SK-N-SH (cell line): ENCODE data around the gene ACOXL. TPM values are rescaled to one million over a fixed set of nuclear protein-coding genes. Genes with fewer than 3 reads are reported as not detected.

Experiments
- CTCF ChIA-PET: fragments of 300-600, 350-600 bp; formaldehyde crosslinking; extraction: SDS; loops from one replicate; lab custom pipeline; 2021; lab: Yijun Ruan, JAX
- POLR2A ChIA-PET: fragments of 350-600 bp; sonication (Branson Sonifier 250); formaldehyde crosslinking; extraction: SDS; loops from one replicate; lab custom pipeline; 2020; ENCODE audit warnings: antibody characterized with exemption, inconsistent platforms; lab: Yijun Ruan, JAX
- DNase-seq: peaks from one replicate; pipeline ENCODE4 v3.0.0; 2012
- H2AFZ ChIP-seq: fragments of 200-600 bp; sonication (generic); 2 replicates; pipeline ENCODE4 v1.8.1; 2016; ENCODE audit warnings: antibody characterized with exemption, mild to moderate bottlenecking, low read depth
- H3F3A ChIP-seq: fragments of 200-600 bp; sonication (generic); replicated peaks from 2 replicates; pipeline ENCODE3; 2016; ENCODE audit warnings: antibody characterized with exemption, mild to moderate bottlenecking; ENCODE audit not compliant: insufficient read depth
- H3K27ac ChIP-seq, 2 experiments: fragments of 200-500 bp in 1 of 2; fragments of 200-600 bp in 1 of 2; sonication (Bioruptor generic) in 1 of 2; sonication (generic), shearing (Covaris generic) in 1 of 2; 2 replicates each; pipeline versions ENCODE4 v1.5.1 to v1.6.1; 2014 to 2016; ENCODE audit warnings: low read depth in 2 of 2, inconsistent platforms in 1 of 2, low read length in 1 of 2, mild to moderate bottlenecking in 1 of 2, mixed read lengths in 1 of 2
- H3K27me3 ChIP-seq: fragments of 200-600 bp; sonication (generic), shearing (Covaris generic); 2 replicates; pipeline ENCODE4 v1.6.1; 2016; ENCODE audit warnings: mixed run types; ENCODE audit not compliant: insufficient read depth
- H3K36me3 ChIP-seq, 2 experiments: fragments of 200-500 bp in 1 of 2; fragments of 200-600 bp in 1 of 2; sonication (Bioruptor generic) in 1 of 2; sonication (generic) in 1 of 2; replicated peaks in 1 of 2; 2 replicates each; pipeline versions ENCODE3 to v1.5.1; 2014 to 2016; ENCODE audit warnings: low read length in 1 of 2, mild to moderate bottlenecking in 1 of 2; ENCODE audit not compliant: insufficient read depth in 2 of 2, control insufficient read depth in 1 of 2
- H3K4me1 ChIP-seq, 2 experiments: fragments of 200-500 bp in 1 of 2; fragments of 200-600 bp in 1 of 2; sonication (Bioruptor generic) in 1 of 2; sonication (generic), shearing (Covaris generic) in 1 of 2; 2 replicates each; pipeline versions ENCODE4 v1.5.1 to v1.6.1; 2014 to 2016; ENCODE audit warnings: low read depth in 1 of 2, low read length in 1 of 2, mixed run types in 1 of 2; ENCODE audit not compliant: insufficient read depth in 2 of 2, control insufficient read depth in 1 of 2
- H3K4me2 ChIP-seq: fragments of 200-600 bp; sonication (generic), shearing (Covaris generic); 2 replicates; pipeline ENCODE4 v1.6.1; 2017; ENCODE audit warnings: mixed run types
- H3K4me3 ChIP-seq, 2 experiments: fragments of 200-500 bp in 1 of 2; fragments of 200-600 bp in 1 of 2; sonication (Bioruptor generic) in 1 of 2; sonication (generic), shearing (Covaris generic) in 1 of 2; 2 replicates each; pipeline versions ENCODE4 v1.5.1 to v1.8.1; 2014 to 2016; ENCODE audit warnings: low read depth in 2 of 2, inconsistent platforms in 1 of 2, low read length in 1 of 2, mild to moderate bottlenecking in 1 of 2, mixed read lengths in 1 of 2, moderate library complexity in 1 of 2
- H3K79me2 ChIP-seq: fragments of 200-600 bp; sonication (generic); 2 replicates; pipeline ENCODE4 v1.8.1; 2017; ENCODE audit warnings: mild to moderate bottlenecking; ENCODE audit not compliant: insufficient read depth
- H3K9ac ChIP-seq: fragments of 200-600 bp; sonication (generic); 2 replicates; pipeline ENCODE4 v1.6.1; 2017; ENCODE audit warnings: mixed run types
- H3K9me2 ChIP-seq: fragments of 200-600 bp; sonication (generic); 2 replicates; pipeline ENCODE4 v1.6.1; 2017; ENCODE audit warnings: mixed run types
- H3K9me3 ChIP-seq: fragments of 200-600 bp; sonication (generic); 2 replicates; pipeline ENCODE4 v1.6.1; 2017; ENCODE audit warnings: mixed run types, mild to moderate bottlenecking, moderate library complexity
- H4K20me1 ChIP-seq: fragments of 200-600 bp; sonication (generic); 2 replicates; pipeline ENCODE4 v1.6.1; 2017; ENCODE audit warnings: mild to moderate bottlenecking, mixed run types; ENCODE audit not compliant: insufficient read depth
- CHD2 ChIP-seq: fragments of 150-350 bp; IDR thresholded peaks from 2 replicates; pipeline ENCODE4 v1.6.1; 2018; ENCODE audit warnings: low read length; ENCODE audit not compliant: partially characterized antibody
- GABPA ChIP-seq: IDR thresholded peaks from 2 replicates; pipeline ENCODE4 v1.4.0; 2012; ENCODE audit warnings: low read depth, mild to moderate bottlenecking
- JUND ChIP-seq: IDR thresholded peaks from 2 replicates; pipeline ENCODE4 v1.4.0; 2012
- MAX ChIP-seq: IDR thresholded peaks from 2 replicates; pipeline ENCODE4 v1.4.0; 2012; ENCODE audit warnings: low read depth
- MEF2A ChIP-seq: IDR thresholded peaks from 2 replicates; pipeline ENCODE4 v1.4.0; 2012; ENCODE audit warnings: low read depth, borderline replicate concordance
- NFIC ChIP-seq: IDR thresholded peaks from 2 replicates; pipeline ENCODE4 v1.4.0; 2012; ENCODE audit warnings: borderline replicate concordance
- SMC3 ChIP-seq: IDR thresholded peaks from 2 replicates; pipeline ENCODE4 v1.6.1; 2012; ENCODE audit warnings: low read depth, low read length, improper control_type of control experiment
- YY1 ChIP-seq: IDR thresholded peaks from 2 replicates; pipeline ENCODE4 v1.4.0; 2012; ENCODE audit warnings: low read depth, mild to moderate bottlenecking
- WGBS: methylation state at CpG from one replicate; pipeline ENCODE4 v1.1.6; 2017; ENCODE audit warnings: low lambda C conversion rate; 5-methylcytosine and 5-hydroxymethylcytosine counted together
- polyA plus RNA-seq, 3 experiments: library from polyadenylated mRNA; depleted of rRNA; stranded (reverse); fragments of >200 nt; gene quantifications; 2 replicates each; pipeline ENCODE4 v1.2.3, GENCODE V29; 2012
- TF ChIP-seq, protein P1 (sequence below): IDR thresholded peaks from 2 replicates; pipeline ENCODE4 v1.4.0; 2012; ENCODE audit warnings: low read depth, borderline replicate concordance
- TF ChIP-seq, protein P2 (sequence below): IDR thresholded peaks from 2 replicates; pipeline ENCODE4 v1.6.1; 2012; ENCODE audit warnings: mild to moderate bottlenecking, low read depth, low read length, moderate library complexity

Gene ACOXL
- polyA plus RNA-seq, 1 of the 3 experiments (the other 2 are of a cell fraction): not detected

- Histone ChIP-seq H3F3A (no peaks in the 10 kb centered on the region), H3K4me1 (peaks cover 4 to 31% of the 10 kb centered on the region in 2 experiments; a peak in 2 of 4 replicates), H3K4me2 (no peak overlapping the region), H3K36me3 (peaks cover 0 to 16% of the 10 kb centered on the region in 2 experiments), H4K20me1 (no peaks in the 10 kb centered on the region; the same call in 1 of the 2 replicates), H3K4me3 (no peak overlapping the region)
- CTCF ChIA-PET: interaction anchor here (0.8 to 7.1 kb wide), 3 partner anchors 10 to 22 kb away, joined by 3 to 31 read pairs (median 3); partner anchors contain the start of gene BCL2L11
- TF ChIP-seq GABPA: no peak
- TF ChIP-seq SMC3: no peak
- TF ChIP-seq, protein P1, sequence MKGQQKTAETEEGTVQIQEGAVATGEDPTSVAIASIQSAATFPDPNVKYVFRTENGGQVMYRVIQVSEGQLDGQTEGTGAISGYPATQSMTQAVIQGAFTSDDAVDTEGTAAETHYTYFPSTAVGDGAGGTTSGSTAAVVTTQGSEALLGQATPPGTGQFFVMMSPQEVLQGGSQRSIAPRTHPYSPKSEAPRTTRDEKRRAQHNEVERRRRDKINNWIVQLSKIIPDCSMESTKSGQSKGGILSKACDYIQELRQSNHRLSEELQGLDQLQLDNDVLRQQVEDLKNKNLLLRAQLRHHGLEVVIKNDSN: no peak
- TF ChIP-seq, all 33 proteins: peak for 0
- 93% methylated on average over 10 of the region's 10 CpGs for whole genome bisulfite sequencing
- Histone ChIP-seq H3K79me2 (0 out of 2 replicates have a peak, but pooled peaks cover 1% of the 10 kb centered on the region), H3K9ac (no peak overlapping the region), H3K9me3 (no peaks in the 10 kb centered on the region), H3K27me3 (no peaks in the 10 kb centered on the region), H3K9me2 (no peaks in the 10 kb centered on the region), H3K27ac (no peak overlapping the region; a peak in 1 of 4 replicates), H2AFZ (no peak overlapping the region)
- POLR2A ChIA-PET: interaction anchor here (1.1 to 1.6 kb wide), 2 partner anchors 18 to 22 kb away, joined by 3 to 5 read pairs; partner anchors contain the start of gene BCL2L11
- DNase-seq: no peak
Measured at GRCh38 chr2:111143107-111143842, 410.9 kb downstream of the ACOXL start.

- WGBS: 94% methylated on average over 1 of the region's 1 CpG
- Histone ChIP-seq H3K27ac (peak overlapping the region in 1 of 2 experiments; percentile 28; a peak in 1 of 4 replicates), H3K27me3 (no peaks in the 10 kb centered on the region), H3K79me2 (no peaks in the 10 kb centered on the region), H3K36me3 (peaks cover 0 to 16% of the 10 kb centered on the region in 2 experiments), H3K4me1 (peaks cover 4 to 35% of the 10 kb centered on the region in 2 experiments; a peak in 2 of 4 replicates), H3K4me3 (no peak overlapping the region), H3K9ac (no peak overlapping the region), H2AFZ (no peak overlapping the region), H3K9me3 (no peaks in the 10 kb centered on the region), H3F3A (no peaks in the 10 kb centered on the region), H4K20me1 (no peaks in the 10 kb centered on the region; the same call in 1 of the 2 replicates)
- no peak for DNase-seq
- POLR2A ChIA-PET: interaction anchor here (1.1 to 1.6 kb wide), 2 partner anchors 18 to 23 kb away, joined by 3 to 5 read pairs; partner anchors contain the start of gene BCL2L11
- CTCF ChIA-PET: interaction anchor here (1.5 to 7.1 kb wide), 2 partner anchors 10 to 23 kb away, joined by 3 to 31 read pairs; partner anchors contain the start of gene BCL2L11
- TF ChIP-seq CHD2 (no peak), NFIC (no peak), MAX (no peak)
- TF ChIP-seq, all 33 proteins: peak for 0
- Histone ChIP-seq H3K4me2 (no peak overlapping the region), H3K9me2 (no peaks in the 10 kb centered on the region)
Measured at GRCh38 chr2:111143843-111144198, 411.4 kb downstream of the ACOXL start.

DNA sequence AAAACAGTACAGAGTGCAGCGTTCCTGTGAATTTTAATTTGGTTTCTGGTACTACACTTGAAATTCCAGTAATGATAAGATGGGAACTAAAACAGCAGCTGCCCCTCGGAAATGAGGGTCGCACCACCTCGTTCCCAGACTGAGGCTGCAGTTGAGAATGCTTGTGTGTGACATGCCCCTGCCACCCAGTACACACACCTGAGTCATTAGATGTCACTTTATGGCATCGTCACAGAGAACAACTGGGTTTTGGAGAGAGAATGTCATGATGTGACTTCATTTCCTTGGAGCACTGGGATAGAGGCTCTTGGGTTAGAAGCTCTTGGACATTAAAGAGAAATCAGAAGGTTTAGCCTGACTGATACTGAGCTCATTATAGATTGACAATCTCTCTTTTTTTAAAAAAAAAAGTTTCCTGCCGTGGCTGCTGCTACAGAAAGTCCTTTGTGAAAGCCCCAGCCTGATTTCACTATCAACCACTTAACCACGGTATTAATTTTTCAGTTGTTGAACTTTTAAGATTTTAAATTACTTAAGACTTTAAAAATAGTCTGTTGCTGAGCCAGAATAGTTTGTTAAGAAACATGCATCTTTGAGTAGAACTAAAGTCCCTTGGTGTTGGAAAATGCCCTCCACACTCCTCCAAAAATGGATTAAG lies 412.9 kb downstream of the ACOXL start:
- H3K4me2 ChIP-seq: no peak overlapping the region
- no peaks in the 10 kb centered on the region for H3K27me3 ChIP-seq
- ChIA-PET CTCF (interaction anchor here (1.4 to 7.1 kb wide), 4 partner anchors 12 to 333 kb away, joined by 3 to 31 read pairs (median 4); partner anchors contain the start of gene BCL2L11), POLR2A (interaction anchor here (1.6 kb wide), 1 partner anchor 16 kb away, joined by 5 read pairs; no protein-coding TSS in a partner anchor)
- H3F3A ChIP-seq: peaks cover 3% of the 10 kb centered on the region
- no peaks in the 10 kb centered on the region for H3K9me2 ChIP-seq
- peaks cover 0 to 12% of the 10 kb centered on the region in 2 experiments for H3K36me3 ChIP-seq
- TF ChIP-seq MEF2A (no peak), YY1 (no peak), JUND (no peak), CHD2 (no peak), GABPA (no peak), SMC3 (no peak)
- TF ChIP-seq, protein P2, sequence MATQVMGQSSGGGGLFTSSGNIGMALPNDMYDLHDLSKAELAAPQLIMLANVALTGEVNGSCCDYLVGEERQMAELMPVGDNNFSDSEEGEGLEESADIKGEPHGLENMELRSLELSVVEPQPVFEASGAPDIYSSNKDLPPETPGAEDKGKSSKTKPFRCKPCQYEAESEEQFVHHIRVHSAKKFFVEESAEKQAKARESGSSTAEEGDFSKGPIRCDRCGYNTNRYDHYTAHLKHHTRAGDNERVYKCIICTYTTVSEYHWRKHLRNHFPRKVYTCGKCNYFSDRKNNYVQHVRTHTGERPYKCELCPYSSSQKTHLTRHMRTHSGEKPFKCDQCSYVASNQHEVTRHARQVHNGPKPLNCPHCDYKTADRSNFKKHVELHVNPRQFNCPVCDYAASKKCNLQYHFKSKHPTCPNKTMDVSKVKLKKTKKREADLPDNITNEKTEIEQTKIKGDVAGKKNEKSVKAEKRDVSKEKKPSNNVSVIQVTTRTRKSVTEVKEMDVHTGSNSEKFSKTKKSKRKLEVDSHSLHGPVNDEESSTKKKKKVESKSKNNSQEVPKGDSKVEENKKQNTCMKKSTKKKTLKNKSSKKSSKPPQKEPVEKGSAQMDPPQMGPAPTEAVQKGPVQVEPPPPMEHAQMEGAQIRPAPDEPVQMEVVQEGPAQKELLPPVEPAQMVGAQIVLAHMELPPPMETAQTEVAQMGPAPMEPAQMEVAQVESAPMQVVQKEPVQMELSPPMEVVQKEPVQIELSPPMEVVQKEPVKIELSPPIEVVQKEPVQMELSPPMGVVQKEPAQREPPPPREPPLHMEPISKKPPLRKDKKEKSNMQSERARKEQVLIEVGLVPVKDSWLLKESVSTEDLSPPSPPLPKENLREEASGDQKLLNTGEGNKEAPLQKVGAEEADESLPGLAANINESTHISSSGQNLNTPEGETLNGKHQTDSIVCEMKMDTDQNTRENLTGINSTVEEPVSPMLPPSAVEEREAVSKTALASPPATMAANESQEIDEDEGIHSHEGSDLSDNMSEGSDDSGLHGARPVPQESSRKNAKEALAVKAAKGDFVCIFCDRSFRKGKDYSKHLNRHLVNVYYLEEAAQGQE: no peak
- H3K79me2 ChIP-seq: no peaks in the 10 kb centered on the region
- H3K27ac ChIP-seq: peak overlapping the region in 1 of 2 experiments; percentile 22; a peak in 1 of 4 replicates
- no peak for DNase-seq
- no peak overlapping the region for H3K9ac ChIP-seq
- 93% methylated on average over 7 of the region's 7 CpGs for WGBS
- peaks cover 4 to 43% of the 10 kb centered on the region in 2 experiments; a peak in 2 of 4 replicates for H3K4me1 ChIP-seq
- no peak overlapping the region for H2AFZ ChIP-seq
- H3K9me3 ChIP-seq: no peaks in the 10 kb centered on the region
- H4K20me1 ChIP-seq: no peaks in the 10 kb centered on the region; the same call in 1 of the 2 replicates
- H3K4me3 ChIP-seq: no peak overlapping the region
